ENCODE data around the gene UBE2C. TPM values are rescaled to one million over a fixed set of nuclear protein-coding genes. Genes with fewer than 3 reads are reported as not detected.

Gene UBE2C
- total RNA-seq, 1 donor from 2014 or later = 21.9 TPM

DNA sequence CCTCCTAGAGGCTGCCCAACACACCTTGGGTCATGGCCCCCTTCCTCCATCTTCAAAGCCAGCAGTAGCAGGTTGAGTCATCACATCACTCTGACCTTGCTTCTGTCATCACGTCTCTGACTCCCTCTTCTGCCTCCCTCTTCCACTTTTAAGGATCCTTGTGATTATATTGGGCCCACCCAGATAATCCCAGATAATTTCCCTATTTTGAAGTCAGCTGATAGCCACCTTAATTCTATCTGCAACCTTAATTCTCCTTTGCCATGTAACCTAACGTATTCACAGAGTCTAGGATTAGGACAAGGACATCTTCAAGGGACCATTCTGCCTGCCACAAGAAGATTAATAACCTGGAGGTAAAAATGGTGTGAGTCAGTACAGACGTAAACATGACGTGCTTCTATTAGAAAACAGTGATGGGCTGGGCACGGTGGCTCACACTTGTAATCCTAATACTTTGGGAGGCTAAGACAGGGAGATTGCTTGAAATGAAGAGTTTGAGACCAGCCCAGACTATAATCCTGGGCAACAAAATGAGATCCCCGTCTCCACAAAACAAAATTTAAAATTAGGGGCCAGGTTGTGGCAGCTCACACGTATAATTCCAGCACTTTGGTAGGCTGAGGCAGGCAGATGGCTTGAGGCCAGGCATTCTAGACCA is 48.2 kb downstream of the UBE2C start:
- Mint-ChIP-seq H3K4me1 (ENCODE audit: unreplicated experiment) (peaks cover 39% of the 10 kb centered on the region), H3K27ac (ENCODE audit: unreplicated experiment) (no peak overlapping the region), H3K27me3 (ENCODE audit: unreplicated experiment) (no peaks in the 10 kb centered on the region), H3K9me3 (ENCODE audit: unreplicated experiment) (no peaks in the 10 kb centered on the region), H3K36me3 (ENCODE audit: unreplicated experiment) (peaks cover 2% of the 10 kb centered on the region), H3K4me3 (ENCODE audit: unreplicated experiment) (no peak overlapping the region)
- TF ChIP-seq, protein P1, sequence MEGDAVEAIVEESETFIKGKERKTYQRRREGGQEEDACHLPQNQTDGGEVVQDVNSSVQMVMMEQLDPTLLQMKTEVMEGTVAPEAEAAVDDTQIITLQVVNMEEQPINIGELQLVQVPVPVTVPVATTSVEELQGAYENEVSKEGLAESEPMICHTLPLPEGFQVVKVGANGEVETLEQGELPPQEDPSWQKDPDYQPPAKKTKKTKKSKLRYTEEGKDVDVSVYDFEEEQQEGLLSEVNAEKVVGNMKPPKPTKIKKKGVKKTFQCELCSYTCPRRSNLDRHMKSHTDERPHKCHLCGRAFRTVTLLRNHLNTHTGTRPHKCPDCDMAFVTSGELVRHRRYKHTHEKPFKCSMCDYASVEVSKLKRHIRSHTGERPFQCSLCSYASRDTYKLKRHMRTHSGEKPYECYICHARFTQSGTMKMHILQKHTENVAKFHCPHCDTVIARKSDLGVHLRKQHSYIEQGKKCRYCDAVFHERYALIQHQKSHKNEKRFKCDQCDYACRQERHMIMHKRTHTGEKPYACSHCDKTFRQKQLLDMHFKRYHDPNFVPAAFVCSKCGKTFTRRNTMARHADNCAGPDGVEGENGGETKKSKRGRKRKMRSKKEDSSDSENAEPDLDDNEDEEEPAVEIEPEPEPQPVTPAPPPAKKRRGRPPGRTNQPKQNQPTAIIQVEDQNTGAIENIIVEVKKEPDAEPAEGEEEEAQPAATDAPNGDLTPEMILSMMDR (IDR thresholded peaks at IDR 0.05) = no peak
- no peak for DNase-seq (ENCODE audit: extremely low spot score, unreplicated experiment)

DNA sequence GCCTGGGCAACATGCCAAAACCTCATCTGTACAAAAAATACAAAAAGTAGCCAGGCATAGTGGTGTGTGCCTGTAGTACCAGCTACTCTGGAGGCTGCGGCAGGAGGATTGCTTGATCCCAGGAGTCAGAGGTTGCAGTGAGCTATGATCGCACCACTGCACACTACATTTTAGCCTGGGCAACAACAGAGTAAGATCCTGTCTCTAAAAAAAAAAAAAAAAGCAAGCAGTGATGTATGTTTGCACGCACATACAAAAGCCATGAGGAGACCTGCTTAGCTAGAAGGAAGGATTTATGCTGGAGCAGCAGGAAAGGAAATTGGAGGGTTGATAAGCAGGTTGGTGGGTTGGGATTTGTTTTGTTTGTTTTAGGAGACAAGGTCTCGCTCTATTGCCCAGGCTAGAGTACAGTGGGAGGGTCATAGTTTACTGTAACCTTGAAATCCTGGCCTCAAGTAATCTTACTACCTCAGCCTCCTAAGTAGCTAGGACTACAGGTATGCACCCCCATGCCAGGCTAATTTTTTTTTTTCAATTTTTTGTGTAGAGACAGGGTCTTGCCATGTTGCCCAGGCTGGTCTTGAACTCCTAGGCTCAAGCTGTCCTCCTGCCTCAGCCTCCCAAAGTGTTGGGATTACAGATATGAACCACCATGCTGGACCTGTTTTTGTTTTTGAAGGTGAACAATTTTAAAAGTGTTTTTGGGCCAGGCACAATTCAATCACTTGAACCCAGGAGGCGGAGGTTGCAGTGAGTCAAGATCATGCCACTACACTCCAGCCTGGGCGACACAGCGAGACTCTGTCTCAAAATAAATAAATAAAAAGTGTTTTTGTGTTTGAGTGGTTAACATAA is 49.0 kb downstream of the UBE2C start:
- H3K27ac Mint-ChIP-seq (ENCODE audit: unreplicated experiment) = no peak overlapping the region
- no peak for DNase-seq (ENCODE audit: extremely low spot score, unreplicated experiment)
- peaks cover 2% of the 10 kb centered on the region for H3K36me3 Mint-ChIP-seq (ENCODE audit: unreplicated experiment)
- H3K4me1 Mint-ChIP-seq (ENCODE audit: unreplicated experiment) = peaks cover 33% of the 10 kb centered on the region
- H3K4me3 Mint-ChIP-seq (ENCODE audit: unreplicated experiment) = no peak overlapping the region
- TF ChIP-seq, protein P1 (IDR thresholded peaks at IDR 0.05) = no peak
- no peaks in the 10 kb centered on the region for H3K9me3 Mint-ChIP-seq (ENCODE audit: unreplicated experiment)
- no peaks in the 10 kb centered on the region for H3K27me3 Mint-ChIP-seq (ENCODE audit: unreplicated experiment)

GRCh38 chr20:45863543-45864470 is 51.4 kb downstream of the UBE2C start:
- no peak for DNase-seq (ENCODE audit: extremely low spot score, unreplicated experiment)
- H3K27me3 Mint-ChIP-seq (ENCODE audit: unreplicated experiment) = no peaks in the 10 kb centered on the region
- TF ChIP-seq, protein P1 (IDR thresholded peaks at IDR 0.05) = no peak
- H3K27ac Mint-ChIP-seq (ENCODE audit: unreplicated experiment) = no peak overlapping the region
- no peak overlapping the region for H3K4me3 Mint-ChIP-seq (ENCODE audit: unreplicated experiment)
- H3K36me3 Mint-ChIP-seq (ENCODE audit: unreplicated experiment) = peaks cover 2% of the 10 kb centered on the region
- no peaks in the 10 kb centered on the region for H3K9me3 Mint-ChIP-seq (ENCODE audit: unreplicated experiment)
- H3K4me1 Mint-ChIP-seq (ENCODE audit: unreplicated experiment) = peaks cover 15% of the 10 kb centered on the region

DNA sequence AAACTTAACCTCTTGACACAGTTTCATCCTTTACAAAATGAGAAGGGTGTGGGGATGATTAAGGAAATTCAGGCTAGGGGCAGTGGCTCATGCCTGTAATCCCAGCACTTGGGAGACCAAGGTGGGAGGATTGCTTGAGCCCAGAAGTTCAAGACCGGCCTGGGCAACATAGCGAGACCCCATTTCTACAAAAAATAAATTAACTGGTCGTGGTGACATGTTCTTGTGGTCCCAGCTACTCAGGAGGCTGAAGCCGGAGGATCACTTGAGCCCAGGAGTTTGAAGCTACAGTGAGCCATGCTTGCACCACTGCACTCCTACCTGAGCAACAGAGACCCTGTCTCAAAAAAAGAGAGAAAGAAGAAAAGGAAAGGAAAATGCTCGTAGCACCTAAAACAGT is 54.0 kb downstream of the UBE2C start:
- Mint-ChIP-seq H3K27me3 (ENCODE audit: unreplicated experiment) (no peaks in the 10 kb centered on the region), H3K4me1 (ENCODE audit: unreplicated experiment) (no peaks in the 10 kb centered on the region), H3K4me3 (ENCODE audit: unreplicated experiment) (no peak overlapping the region), H3K27ac (ENCODE audit: unreplicated experiment) (no peak overlapping the region), H3K9me3 (ENCODE audit: unreplicated experiment) (no peaks in the 10 kb centered on the region), H3K36me3 (ENCODE audit: unreplicated experiment) (peaks cover 2% of the 10 kb centered on the region)
- TF ChIP-seq, protein P1 (IDR thresholded peaks at IDR 0.05) = no peak
- no peak for DNase-seq (ENCODE audit: extremely low spot score, unreplicated experiment)

Other genes starting within 250 kb of the UBE2C start
- gene WFDC8, start 233.4 kb upstream of the UBE2C start, total RNA-seq = not detected in 2 replicates
- not detected in 2 replicates for gene WFDC10A, start 182.9 kb upstream of the UBE2C start, total RNA-seq
- not detected in 2 replicates for gene WFDC9, start 181.4 kb upstream of the UBE2C start, total RNA-seq
- gene WFDC11, start 142.4 kb upstream of the UBE2C start, total RNA-seq = not detected in 2 replicates
- gene WFDC13, start 110.6 kb upstream of the UBE2C start, total RNA-seq = not detected in 2 replicates
- not detected in 2 replicates for gene WFDC10B, start 107.6 kb upstream of the UBE2C start, total RNA-seq
- not detected in 2 replicates for gene SPINT4, start 90.3 kb upstream of the UBE2C start, total RNA-seq
- 0.91 TPM in 1 of 2 replicates, not detected in the other for gene WFDC3, start 20.8 kb upstream of the UBE2C start, total RNA-seq
- 23.2 and 30.0 TPM in 2 replicates for gene DNTTIP1, start 20.7 kb upstream of the UBE2C start, total RNA-seq
- gene TNNC2, start 14.7 kb downstream of the UBE2C start, total RNA-seq = 1.2 TPM in 1 of 2 replicates, not detected in the other
- gene SNX21, start 21.2 kb downstream of the UBE2C start, total RNA-seq = 24.4 and 25.6 TPM in 2 replicates
- gene ACOT8, start 44.7 kb downstream of the UBE2C start, total RNA-seq = 23.6 and 23.9 TPM in 2 replicates
- gene ZSWIM3, start 45.0 kb downstream of the UBE2C start, total RNA-seq = 3.9 and 4.4 TPM in 2 replicates
- gene ZSWIM1, start 68.6 kb downstream of the UBE2C start, total RNA-seq = 12.6 and 13.3 TPM in 2 replicates
- gene SPATA25, start 75.0 kb downstream of the UBE2C start, total RNA-seq = 2.9 TPM in 2 replicates
- 7.3 and 7.4 TPM in 2 replicates for gene NEURL2, start 78.6 kb downstream of the UBE2C start, total RNA-seq
- 310 and 318 TPM in 2 replicates for gene CTSA, start 78.7 kb downstream of the UBE2C start, total RNA-seq
- 195 and 211 TPM in 2 replicates for gene PLTP, start 99.5 kb downstream of the UBE2C start, total RNA-seq
- 34.6 and 42.1 TPM in 2 replicates for gene PCIF1, start 122.0 kb downstream of the UBE2C start, total RNA-seq
- gene ZNF335, start 159.6 kb downstream of the UBE2C start, total RNA-seq = 23.9 and 24.6 TPM in 2 replicates
- gene MMP9, start 196.3 kb downstream of the UBE2C start, total RNA-seq = not detected in 2 replicates
- 1.7 TPM in 1 of 2 replicates, not detected in the other for gene SLC12A5, start 216.6 kb downstream of the UBE2C start, total RNA-seq